Uterus (tissue), 4 donors: ENCODE results near the gene MRPL18. TPM values are rescaled to one million over a fixed set of nuclear protein-coding genes. Genes with fewer than 3 reads are reported as not detected.
A peak's percentile ranks its signal among the peaks of the same experiment; 100 is the strongest.
"Not testable (repeated sequence)": the region's sequence is repeated elsewhere in the genome, so short reads cannot be mapped to it uniquely, and the experiment has no call there.

ENCODE experiments used
- DNase-seq, 2 donors: peaks; one replicate each; pipeline ENCODE4 v3.0.0-alpha.2; 2019 to 2020
- H3K27ac ChIP-seq, 2 donors: fragments of 200-600 bp; sonication (generic); 1 replicate in 1 of 2; 2 replicates in 1 of 2; pipeline ENCODE4 v1.5.1; 2016 to 2018
- H3K27me3 ChIP-seq, 2 donors: fragments of 200-600 bp; sonication (generic); one replicate each; pipeline ENCODE4 v1.5.1; 2018 to 2019; ENCODE audit warnings: control low read depth in 1 of 2
- H3K36me3 ChIP-seq, 2 donors: fragments of 200-600 bp; sonication (generic); one replicate each; pipeline ENCODE4 v1.5.1; 2019; ENCODE audit warnings: control low read depth in 1 of 2
- H3K4me1 ChIP-seq, 2 donors: fragments of 200-600 bp; sonication (generic); one replicate each; pipeline ENCODE4 v1.5.1; 2018 to 2019; ENCODE audit warnings: control low read depth in 1 of 2
- H3K4me3 ChIP-seq, 2 donors: fragments of 200-600 bp; sonication (generic); 1 replicate in 1 of 2; 2 replicates in 1 of 2; pipeline ENCODE4 v1.5.1; 2018 to 2019; ENCODE audit warnings: mild to moderate bottlenecking in 1 of 2
- H3K9me3 ChIP-seq, 2 donors: fragments of 200-600 bp; sonication (generic); one replicate each; pipeline ENCODE4 v1.5.1; 2019; ENCODE audit warnings: control low read depth in 1 of 2
- CTCF ChIP-seq, 4 experiments: fragments of 200-600 bp in 2 of 4; fragments of 450-650 bp in 2 of 4; sonication (generic) in 2 of 4; IDR thresholded peaks; one replicate each; pipeline ENCODE4 v1.5.1; 2016 to 2019; ENCODE audit warnings: antibody characterized with exemption in 4 of 4, mild to moderate bottlenecking in 2 of 4, moderate library complexity in 1 of 4
- POLR2A ChIP-seq, 2 donors: fragments of 450-650 bp; IDR thresholded peaks; one replicate each; pipeline ENCODE4 v1.6.1; 2016; ENCODE audit warnings: antibody characterized with exemption in 2 of 2, mild to moderate bottlenecking in 1 of 2, moderate library complexity in 1 of 2
- intact Hi-C: fragments of 100-400 bp; cut with DNase I; formaldehyde crosslinking; loops from one replicate; pipeline ENCODE4 v1.15.1; 2023; ENCODE audit warnings: low total_unique reads
- total RNA-seq, 4 donors: library from RNA; depleted of rRNA in 3 of 4; stranded (reverse); fragments of >200 nt in 3 of 4; gene quantifications; one replicate each; pipeline versions ENCODE4 v1.1.0 to v1.2.4, GENCODE V29; 2014 to 2023
- donor health status: DM: yes; HTN: yes; CAD: no.

The MRPL18 gene
- total RNA-seq, result 10 to 100 TPM; 23.5 to 66.0 (median 46.8) TPM

DNA sequence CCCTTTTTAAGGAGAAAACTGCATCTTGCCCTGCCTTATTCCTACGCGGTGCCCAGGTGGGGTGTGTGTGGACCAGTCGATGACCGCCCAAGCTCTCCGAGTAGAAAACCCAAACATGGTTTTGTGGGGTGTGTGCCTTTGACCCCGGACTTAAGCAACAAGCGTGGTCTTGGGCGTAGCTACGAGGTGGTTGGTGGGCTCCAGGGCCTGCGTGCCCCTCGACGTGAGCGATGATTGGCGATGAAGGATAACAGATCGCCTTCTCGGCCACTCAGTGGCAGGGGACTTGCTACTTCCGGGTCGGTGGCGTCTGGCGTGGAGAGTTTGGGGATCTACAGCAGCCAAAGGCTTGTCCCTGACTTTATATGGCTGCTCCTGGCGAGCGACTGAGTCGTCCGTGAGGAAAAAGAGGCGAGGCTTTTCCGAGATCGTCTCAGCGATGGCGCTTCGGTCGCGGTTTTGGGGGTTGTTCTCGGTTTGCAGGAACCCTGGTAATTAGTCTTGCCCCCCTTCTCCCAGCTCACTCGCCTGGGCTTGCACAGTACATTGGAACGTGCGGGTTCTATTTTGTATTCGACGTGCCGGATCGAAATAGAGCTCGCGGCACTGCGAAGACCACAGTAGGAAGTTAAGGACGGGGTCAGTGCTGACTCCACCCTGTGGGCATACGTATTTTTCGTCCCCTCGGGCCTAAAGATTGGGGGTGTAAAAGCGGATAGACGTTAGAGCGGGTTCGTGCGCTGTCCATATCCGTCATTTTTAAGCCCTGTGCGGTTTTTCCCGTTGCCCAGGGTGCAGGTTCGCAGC is at the start of gene MRPL18:
MRPL18 (plus strand) TSS at position 319 of the 807 bp plus-strand sequence; CDS start at position 440, 121 bp downstream.
- Histone ChIP-seq H3K36me3 (no peaks in the 10 kb centered on the region), H3K27me3 (no peaks in the 10 kb centered on the region), H3K27ac (peak within 1 kb of the TSS; percentile 92 to 100), H3K4me1 (peaks cover 21 to 23% of the 10 kb centered on the region in 2 donors), H3K4me3 (peak within 1 kb of the TSS; percentile 92 to 99), H3K9me3 (no peaks in the 10 kb centered on the region)
- DNase-seq, result peak; percentile 93 to 96
- TF ChIP-seq POLR2A (IDR thresholded peaks at IDR 0.05), result peak; percentile 29 to 67
- TF ChIP-seq CTCF (IDR thresholded peaks at IDR 0.05), result no peak
- intact Hi-C loops, result no loop called here

- no peaks in the 10 kb centered on the region for H3K36me3 ChIP-seq
- H3K4me1 ChIP-seq, result peaks cover 2 to 9% of the 10 kb centered on the region in 2 donors
- H3K4me3 ChIP-seq, result no peak overlapping the region
- DNase-seq, result no peak
- no peaks in the 10 kb centered on the region for H3K27me3 ChIP-seq
- H3K9me3 ChIP-seq, result no peaks in the 10 kb centered on the region
- TF ChIP-seq CTCF (IDR thresholded peaks at IDR 0.05) (no peak), POLR2A (IDR thresholded peaks at IDR 0.05) (no peak)
- no peak overlapping the region for H3K27ac ChIP-seq
- intact Hi-C loops, result no loop called here
Measured at GRCh38 chr6:159742165-159742564, 48.1 kb upstream of the MRPL18 start.

DNA sequence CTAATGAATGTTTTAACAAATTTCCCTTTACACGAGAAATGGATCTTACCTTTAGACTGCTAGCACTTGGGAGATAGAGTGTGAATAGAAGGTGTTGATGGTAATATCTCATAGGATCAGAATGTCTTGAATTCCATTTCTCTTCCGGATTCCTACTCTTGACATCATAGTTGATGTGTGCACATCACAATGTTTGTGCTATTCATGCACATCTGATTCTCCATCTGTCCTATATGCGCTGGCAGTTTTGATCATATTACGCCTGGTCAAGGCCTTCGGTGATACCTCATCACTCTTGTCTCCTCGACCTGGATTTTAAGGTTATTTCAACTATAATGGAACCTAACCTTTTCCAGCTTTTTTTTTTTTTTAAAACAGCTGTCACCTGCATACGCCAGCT is 45.2 kb upstream of the MRPL18 start:
- H3K27ac ChIP-seq, result no peak overlapping the region
- H3K4me1 ChIP-seq, result peaks cover 0 to 4% of the 10 kb centered on the region in 2 donors
- TF ChIP-seq CTCF (IDR thresholded peaks at IDR 0.05) (no peak), POLR2A (IDR thresholded peaks at IDR 0.05) (no peak)
- H3K4me3 ChIP-seq, result no peak overlapping the region
- no peaks in the 10 kb centered on the region for H3K27me3 ChIP-seq
- DNase-seq, result no peak
- no peaks in the 10 kb centered on the region for H3K9me3 ChIP-seq
- intact Hi-C loops, result no loop called here
- H3K36me3 ChIP-seq, result no peaks in the 10 kb centered on the region

DNA sequence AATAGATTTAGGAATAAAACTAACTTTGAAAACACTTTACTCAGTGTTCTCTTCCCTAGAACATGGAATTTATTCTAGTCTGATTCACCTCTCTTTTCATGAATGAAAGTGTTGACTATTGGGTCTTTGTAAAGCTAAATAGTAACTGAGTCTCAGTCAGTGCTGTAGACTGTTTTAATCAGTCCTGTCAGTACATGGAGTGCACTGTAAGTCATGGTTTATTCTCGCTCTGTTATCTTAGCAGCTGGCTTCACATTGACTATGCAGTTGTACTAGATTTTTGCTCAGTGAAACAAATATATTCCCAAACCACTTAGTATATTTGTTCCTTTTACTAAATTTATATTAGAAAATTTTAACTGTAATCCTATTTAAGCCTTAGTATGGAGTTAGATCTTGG is 43.5 kb upstream of the MRPL18 start:
- Histone ChIP-seq H3K27ac (no peak overlapping the region), H3K4me3 (no peak overlapping the region), H3K36me3 (no peaks in the 10 kb centered on the region), H3K27me3 (no peaks in the 10 kb centered on the region), H3K4me1 (peaks cover 0 to 4% of the 10 kb centered on the region in 2 donors), H3K9me3 (no peaks in the 10 kb centered on the region)
- TF ChIP-seq CTCF (IDR thresholded peaks at IDR 0.05) (no peak), POLR2A (IDR thresholded peaks at IDR 0.05) (no peak)
- no peak for DNase-seq
- intact Hi-C loops, result no loop called here

- H3K27ac ChIP-seq, H3K9me3 ChIP-seq, DNase-seq, H3K4me3 ChIP-seq, H3K4me1 ChIP-seq, intact Hi-C loops, H3K36me3 ChIP-seq, H3K27me3 ChIP-seq: not testable (repeated sequence)
Measured at GRCh38 chr6:159748127-159748526, 42.1 kb upstream of the MRPL18 start.
